Measurements from ENCODE around the gene MYH14. TPM values are rescaled to one million over a fixed set of nuclear protein-coding genes. Genes with fewer than 3 reads are reported as not detected.

MYH14 gene
- total and polyA plus RNA-seq, 10 of the 15 experiments (the other 5 are each of a cell fraction or from before 2014, with no cell fraction given), result 0.06 to 0.69 (median 0.15) TPM; not detected in 4

DNA sequence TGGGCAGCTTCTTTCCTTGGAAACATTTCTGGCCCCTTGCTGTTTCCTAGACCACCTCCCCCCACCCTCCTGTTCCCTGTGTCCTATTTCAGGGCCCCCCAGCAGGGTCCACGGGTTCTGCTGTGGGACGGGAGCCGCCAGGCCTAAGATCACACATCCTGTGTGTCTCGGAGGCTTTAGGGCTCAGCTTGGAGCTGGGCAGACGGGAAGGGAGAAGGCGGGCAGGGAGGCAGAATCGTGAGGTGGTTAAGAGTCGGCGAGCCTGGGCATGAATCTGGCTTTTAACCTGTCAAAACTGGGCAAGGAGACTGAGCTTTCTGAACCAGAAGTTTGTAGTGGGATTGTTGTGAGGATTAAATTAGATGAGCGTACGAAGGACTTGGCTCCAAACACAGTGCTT is 120.9 kb downstream of the MYH14 start:
- peaks cover 2 to 16% of the 10 kb centered on the region in 2 experiments; a peak in 3 of 4 replicates for H3K27me3 ChIP-seq (replicated peaks in 1 of 2; ENCODE audit: control insufficient read depth in 2 of 2, insufficient read depth in 2 of 2, low read length in 1 of 2)
- no peak for DNase-seq (ENCODE audit: low read depth, low spot score)
- no peaks in the 10 kb centered on the region for H3K79me2 ChIP-seq (ENCODE audit: control insufficient read depth, insufficient read depth, low read length)
- ChIA-PET POLR2A (no interaction called here), SMC1A (ENCODE audit: uncharacterized antibody, unreplicated experiment) (interaction anchor here (0.6 kb wide), 1 partner anchor 152 kb away, joined by 3 read pairs; no protein-coding TSS in a partner anchor), RAD21 (ENCODE audit: unreplicated experiment) (no interaction called here), CTCF (no interaction called here)
- H2AFZ ChIP-seq (ENCODE audit: control insufficient read depth, low read depth, low read length), result no peak overlapping the region
- WGBS (ENCODE audit: insufficient coverage, insufficient replicate concordance, low lambda C conversion rate, missing lambda C conversion rate), result 51% methylated on average over 11 of the region's 11 CpGs
- no peak overlapping the region for H3K27ac ChIP-seq (ENCODE audit: control insufficient read depth, insufficient read depth)
- in situ Hi-C loops (cut with MboI) (no loop called here), intact Hi-C loops (cut with micrococcal nuclease; ENCODE audit: unreplicated experiment) (no loop called here)
- no TSS peak for BruUV-seq (replicated peaks)
- no peak for TF ChIP-seq EZH2 (IDR thresholded peaks at IDR 0.05; ENCODE audit: borderline replicate concordance, control insufficient read depth, low read depth, low read length)
- no peak for ATAC-seq
- H3K4me3 ChIP-seq, result no peak overlapping the region
- no peak overlapping the region for H3K9ac ChIP-seq (ENCODE audit: control insufficient read depth, insufficient read depth, low read length)
- H4K20me1 ChIP-seq (ENCODE audit: control insufficient read depth, insufficient read depth), result peaks cover 4% of the 10 kb centered on the region; the same call in 1 of the 2 replicates
- H3K9me3 ChIP-seq (replicated peaks; ENCODE audit: control insufficient read depth, insufficient read depth, low read length), result no peaks in the 10 kb centered on the region; the same call in 2 of the 3 replicates
- H3K4me2 ChIP-seq (ENCODE audit: control insufficient read depth, insufficient read depth), result no peak overlapping the region
- FAIRE-seq, result no peak
- peaks cover 10% of the 10 kb centered on the region for H3K4me1 ChIP-seq (ENCODE audit: control insufficient read depth, insufficient read depth, low read length)
- H3K36me3 ChIP-seq (ENCODE audit: control insufficient read depth in 2 of 2, insufficient read depth in 2 of 2, low read length in 1 of 2), result no peaks in the 10 kb centered on the region

DNA sequence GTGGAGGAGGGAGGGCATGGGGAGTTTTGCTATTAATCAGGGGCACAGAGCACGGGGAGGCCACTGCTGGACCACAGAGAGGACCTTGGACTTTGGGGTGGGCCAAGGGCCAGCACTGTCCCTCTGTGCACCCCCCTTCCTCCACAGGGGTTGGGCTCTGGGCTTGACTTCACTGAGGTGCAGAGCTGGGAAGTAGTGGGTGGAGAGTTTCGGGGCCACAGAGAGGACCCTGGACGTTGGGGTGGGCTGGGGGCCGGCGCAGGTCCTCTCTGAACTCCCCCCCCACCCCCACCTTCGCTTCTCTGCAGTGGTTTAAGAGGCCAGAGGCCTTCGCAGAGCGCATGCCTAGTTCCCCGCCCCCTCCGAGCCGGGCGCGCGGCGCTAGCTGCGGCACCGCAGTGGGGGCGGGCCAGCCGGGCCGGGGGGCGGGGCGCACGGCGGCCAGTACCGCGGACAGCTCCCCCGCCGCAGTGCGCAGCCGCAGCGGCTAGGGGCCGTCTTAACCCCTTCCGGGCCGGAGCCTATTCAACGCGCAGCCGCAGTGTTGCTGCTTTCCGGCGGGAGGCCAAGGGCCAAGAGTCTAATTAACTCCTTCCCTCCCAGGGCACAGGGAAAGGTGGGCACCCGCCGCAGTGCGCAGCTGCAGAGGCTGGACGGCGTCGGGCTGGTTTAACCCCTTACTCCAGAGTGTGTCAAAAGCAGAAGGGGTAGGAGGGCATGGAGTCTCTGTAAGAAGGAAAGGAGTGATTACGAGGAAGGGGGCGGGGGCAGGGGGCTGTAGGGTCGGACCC is 122.1 kb downstream of the MYH14 start:
- H4K20me1 ChIP-seq (ENCODE audit: control insufficient read depth, insufficient read depth), result peaks cover 4% of the 10 kb centered on the region; the same call in 1 of the 2 replicates
- SMC1A ChIA-PET (ENCODE audit: uncharacterized antibody, unreplicated experiment), result interaction anchor here (1.0 kb wide), 1 partner anchor 9 kb away, joined by 3 read pairs; no protein-coding TSS in a partner anchor
- TF ChIP-seq SUPT20H (IDR thresholded peaks at IDR 0.05; ENCODE audit: borderline replicate concordance, control insufficient read depth, low read depth, low read length), result no peak
- TF ChIP-seq TARDBP (IDR thresholded peaks at IDR 0.05; ENCODE audit: borderline replicate concordance), result no peak
- TF ChIP-seq ZZZ3 (IDR thresholded peaks at IDR 0.05; ENCODE audit: control insufficient read depth, insufficient read length, low read depth), result no peak
- no peak for TF ChIP-seq ASH2L (IDR thresholded peaks at IDR 0.05; ENCODE audit: borderline replicate concordance, low read depth)
- peak; percentile 36; the same call in 1 of the 2 replicates for TF ChIP-seq NR2C1 (IDR thresholded peaks at IDR 0.05)
- TF ChIP-seq RCOR1 (conservative IDR thresholded peaks at IDR 0.05; ENCODE audit: low read depth, low read length), result peak; percentile 92; the same call in 1 of the 2 replicates
- TF ChIP-seq GATAD2B (conservative IDR thresholded peaks at IDR 0.05; ENCODE audit: low read depth), result peak; percentile 46
- no peak for TF ChIP-seq ZNF384 (IDR thresholded peaks at IDR 0.05; ENCODE audit: borderline replicate concordance, low read depth, low read length)
- TF ChIP-seq ZSCAN29 (IDR thresholded peaks at IDR 0.05), result 0 out of 2 replicates have a peak, but pooled peaks have one; percentile 19
- TF ChIP-seq YY1 (IDR thresholded peaks at IDR 0.05; ENCODE audit: low read depth, low read length), result no peak
- TF ChIP-seq, protein P1, sequence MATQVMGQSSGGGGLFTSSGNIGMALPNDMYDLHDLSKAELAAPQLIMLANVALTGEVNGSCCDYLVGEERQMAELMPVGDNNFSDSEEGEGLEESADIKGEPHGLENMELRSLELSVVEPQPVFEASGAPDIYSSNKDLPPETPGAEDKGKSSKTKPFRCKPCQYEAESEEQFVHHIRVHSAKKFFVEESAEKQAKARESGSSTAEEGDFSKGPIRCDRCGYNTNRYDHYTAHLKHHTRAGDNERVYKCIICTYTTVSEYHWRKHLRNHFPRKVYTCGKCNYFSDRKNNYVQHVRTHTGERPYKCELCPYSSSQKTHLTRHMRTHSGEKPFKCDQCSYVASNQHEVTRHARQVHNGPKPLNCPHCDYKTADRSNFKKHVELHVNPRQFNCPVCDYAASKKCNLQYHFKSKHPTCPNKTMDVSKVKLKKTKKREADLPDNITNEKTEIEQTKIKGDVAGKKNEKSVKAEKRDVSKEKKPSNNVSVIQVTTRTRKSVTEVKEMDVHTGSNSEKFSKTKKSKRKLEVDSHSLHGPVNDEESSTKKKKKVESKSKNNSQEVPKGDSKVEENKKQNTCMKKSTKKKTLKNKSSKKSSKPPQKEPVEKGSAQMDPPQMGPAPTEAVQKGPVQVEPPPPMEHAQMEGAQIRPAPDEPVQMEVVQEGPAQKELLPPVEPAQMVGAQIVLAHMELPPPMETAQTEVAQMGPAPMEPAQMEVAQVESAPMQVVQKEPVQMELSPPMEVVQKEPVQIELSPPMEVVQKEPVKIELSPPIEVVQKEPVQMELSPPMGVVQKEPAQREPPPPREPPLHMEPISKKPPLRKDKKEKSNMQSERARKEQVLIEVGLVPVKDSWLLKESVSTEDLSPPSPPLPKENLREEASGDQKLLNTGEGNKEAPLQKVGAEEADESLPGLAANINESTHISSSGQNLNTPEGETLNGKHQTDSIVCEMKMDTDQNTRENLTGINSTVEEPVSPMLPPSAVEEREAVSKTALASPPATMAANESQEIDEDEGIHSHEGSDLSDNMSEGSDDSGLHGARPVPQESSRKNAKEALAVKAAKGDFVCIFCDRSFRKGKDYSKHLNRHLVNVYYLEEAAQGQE (IDR thresholded peaks at IDR 0.05; ENCODE audit: low read depth, low read length), result peak; percentile 99

More for the DNA sequence above, 122.1 kb downstream of the MYH14 start:
- ChIA-PET POLR2A (interaction anchor here (0.6 kb wide), 3 partner anchors 23 to 482 kb away, joined by 3 to 4 read pairs (median 4); no protein-coding TSS in a partner anchor), RAD21 (ENCODE audit: unreplicated experiment) (interaction anchor here (0.6 to 1.3 kb wide), 3 partner anchors 21 to 178 kb away, joined by 3 to 4 read pairs (median 3); no protein-coding TSS in a partner anchor), CTCF (interaction anchor here (0.7 to 0.9 kb wide), 2 partner anchors 21 to 186 kb away, joined by 3 read pairs; partner anchors contain the start of gene JOSD2)
- H3K79me2 ChIP-seq (ENCODE audit: control insufficient read depth, insufficient read depth, low read length), result no peaks in the 10 kb centered on the region
- 2% methylated on average over 48 of the region's 48 CpGs for WGBS (ENCODE audit: insufficient coverage, insufficient replicate concordance, low lambda C conversion rate, missing lambda C conversion rate)
- no peak overlapping the region for H3K4me3 ChIP-seq
- H3K9ac ChIP-seq (ENCODE audit: control insufficient read depth, insufficient read depth, low read length), result no peak overlapping the region
- H3K4me2 ChIP-seq (ENCODE audit: control insufficient read depth, insufficient read depth), result peak overlapping the region; percentile 62
- intact Hi-C loops (cut with micrococcal nuclease; ENCODE audit: unreplicated experiment) (no loop called here), in situ Hi-C loops (cut with MboI) (loop anchor here (25.0 kb wide), 1 partner anchor 1037 kb away; the partner anchor contains the start of genes CLDND2, ETFB and NKG7)
- DNase-seq (ENCODE audit: low read depth, low spot score) (no peak), FAIRE-seq (no peak), ATAC-seq (peak; percentile 30)
- peaks cover 2 to 16% of the 10 kb centered on the region in 2 experiments; a peak in 3 of 4 replicates for H3K27me3 ChIP-seq (replicated peaks in 1 of 2; ENCODE audit: control insufficient read depth in 2 of 2, insufficient read depth in 2 of 2, low read length in 1 of 2)
- no peak overlapping the region for H2AFZ ChIP-seq (ENCODE audit: control insufficient read depth, low read depth, low read length)
- peaks cover 14% of the 10 kb centered on the region for H3K4me1 ChIP-seq (ENCODE audit: control insufficient read depth, insufficient read depth, low read length)
- no TSS peak for BruUV-seq (replicated peaks)
- H3K9me3 ChIP-seq (replicated peaks; ENCODE audit: control insufficient read depth, insufficient read depth, low read length), result no peaks in the 10 kb centered on the region; the same call in 2 of the 3 replicates
- H3K27ac ChIP-seq (ENCODE audit: control insufficient read depth, insufficient read depth), result no peak overlapping the region
- H3K36me3 ChIP-seq (ENCODE audit: control insufficient read depth in 2 of 2, insufficient read depth in 2 of 2, low read length in 1 of 2), result no peaks in the 10 kb centered on the region

Data from GM12878 (cell line).